ENCODE results near the gene ATP6V1B1. TPM values are rescaled to one million over a fixed set of nuclear protein-coding genes. Genes with fewer than 3 reads are reported as not detected.

Gene ATP6V1B1
- total and polyA plus RNA-seq, 10 of the 15 experiments (the other 5 are each of a cell fraction or from before 2014, with no cell fraction given) = not detected

GRCh38 chr2:70958759-70959158 lies 23.1 kb downstream of the ATP6V1B1 start:
- intact Hi-C loops (cut with micrococcal nuclease; ENCODE audit: unreplicated experiment) (no loop called here), in situ Hi-C loops (cut with MboI) (no loop called here)
- no peak for FAIRE-seq
- WGBS (ENCODE audit: insufficient coverage, insufficient replicate concordance, low lambda C conversion rate, missing lambda C conversion rate) = 42% methylated on average over 6 of the region's 6 CpGs
- ChIA-PET RAD21 (ENCODE audit: unreplicated experiment) (no interaction called here), SMC1A (ENCODE audit: uncharacterized antibody, unreplicated experiment) (no interaction called here), CTCF (no interaction called here), POLR2A (no interaction called here)
- Histone ChIP-seq H4K20me1 (ENCODE audit: control insufficient read depth, insufficient read depth) (no peaks in the 10 kb centered on the region), H3K4me2 (ENCODE audit: control insufficient read depth, insufficient read depth) (no peak overlapping the region), H3K79me2 (ENCODE audit: control insufficient read depth, insufficient read depth, low read length) (no peaks in the 10 kb centered on the region), H3K9ac (ENCODE audit: control insufficient read depth, insufficient read depth, low read length) (no peak overlapping the region), H3K4me3 (no peak overlapping the region), H2AFZ (ENCODE audit: control insufficient read depth, low read depth, low read length) (no peak overlapping the region), H3K27ac (ENCODE audit: control insufficient read depth, insufficient read depth) (no peak overlapping the region), H3K4me1 (ENCODE audit: control insufficient read depth, insufficient read depth, low read length) (no peaks in the 10 kb centered on the region), H3K27me3 (replicated peaks in 1 of 2; ENCODE audit: control insufficient read depth in 2 of 2, insufficient read depth in 2 of 2, low read length in 1 of 2) (no peaks in the 10 kb centered on the region), H3K9me3 (replicated peaks; ENCODE audit: control insufficient read depth, insufficient read depth, low read length) (no peaks in the 10 kb centered on the region), H3K36me3 (ENCODE audit: control insufficient read depth in 2 of 2, insufficient read depth in 2 of 2, low read length in 1 of 2) (no peaks in the 10 kb centered on the region)
- BruUV-seq (replicated peaks) = no TSS peak
- TF ChIP-seq CTCF (IDR thresholded peaks at IDR 0.05 in 2 of 3, conservative IDR thresholded peaks at IDR 0.05 in 1 of 3; ENCODE audit: control insufficient read depth in 2 of 3, extremely low read depth in 1 of 3, insufficient read depth in 1 of 3, low read depth in 3 of 3, low read length in 3 of 3) (no peak), POLR2AphosphoS5 (IDR thresholded peaks at IDR 0.05; ENCODE audit: low read length) (no peak), MEF2B (IDR thresholded peaks at IDR 0.05; ENCODE audit: partially characterized antibody, poor library complexity, severe bottlenecking) (no peak), WRNIP1 (IDR thresholded peaks at IDR 0.05; ENCODE audit: borderline replicate concordance, low read depth, low read length) (no peak), ZNF207 (IDR thresholded peaks at IDR 0.05; ENCODE audit: borderline replicate concordance) (no peak), MTA2 (IDR thresholded peaks at IDR 0.05; ENCODE audit: low read depth) (no peak), E4F1 (IDR thresholded peaks at IDR 0.05; ENCODE audit: borderline replicate concordance, partially characterized antibody) (no peak), MXI1 (IDR thresholded peaks at IDR 0.05; ENCODE audit: low read depth, low read length) (no peak), SMARCA5 (IDR thresholded peaks at IDR 0.05) (no peak), GABPA (IDR thresholded peaks at IDR 0.05; ENCODE audit: low read depth) (no peak), CEBPB (IDR thresholded peaks at IDR 0.05; ENCODE audit: borderline replicate concordance in 1 of 2, low read depth in 2 of 2, low read length in 2 of 2) (no peak)
- DNase-seq (ENCODE audit: low read depth, low spot score) = no peak
- ATAC-seq = no peak

All from GM12878 (cell line).